ENCODE results near the gene RAB3IL1. TPM values are rescaled to one million over a fixed set of nuclear protein-coding genes. Genes with fewer than 3 reads are reported as not detected.
"Not testable (repeated sequence)": the region's sequence is repeated elsewhere in the genome, so short reads cannot be mapped to it uniquely, and the experiment has no call there.

The RAB3IL1 gene
- total RNA-seq, 2 donors from 2014 or later, result not detected

- Mint-ChIP-seq H3K9me3 (no peaks in the 10 kb centered on the region), H3K4me3 (peak overlapping the region; percentile 46), H3K4me1 (no peaks in the 10 kb centered on the region), H3K27me3 (peaks cover 4% of the 10 kb centered on the region), H3K27ac (no peak overlapping the region), H3K36me3 (ENCODE audit: low read depth) (no peaks in the 10 kb centered on the region)
- ATAC-seq (replicated peaks), result no peak
Measured at GRCh38 chr11:61956191-61957020, 39.0 kb upstream of the RAB3IL1 start.

- Mint-ChIP-seq H3K4me3 (peak overlapping the region; percentile 46), H3K4me1 (no peaks in the 10 kb centered on the region), H3K36me3 (ENCODE audit: low read depth) (no peaks in the 10 kb centered on the region), H3K9me3 (no peaks in the 10 kb centered on the region), H3K27me3 (peaks cover 4% of the 10 kb centered on the region), H3K27ac (no peak overlapping the region)
- ATAC-seq (replicated peaks), result peak; percentile 71
Measured at GRCh38 chr11:61955422-61956135, 38.2 kb upstream of the RAB3IL1 start.

GRCh38 chr11:61954851-61955421, 37.6 kb upstream of the RAB3IL1 start:
- peaks cover 4% of the 10 kb centered on the region for H3K27me3 Mint-ChIP-seq
- H3K9me3 Mint-ChIP-seq, result no peaks in the 10 kb centered on the region
- peak; percentile 28 for ATAC-seq (replicated peaks)
- no peaks in the 10 kb centered on the region for H3K4me1 Mint-ChIP-seq
- H3K36me3 Mint-ChIP-seq (ENCODE audit: low read depth), result no peaks in the 10 kb centered on the region
- H3K27ac Mint-ChIP-seq, result no peak overlapping the region
- peak overlapping the region; percentile 46 for H3K4me3 Mint-ChIP-seq

GRCh38 chr11:61954106-61954850, 36.9 kb upstream of the RAB3IL1 start:
- H3K27me3 Mint-ChIP-seq, result peaks cover 4% of the 10 kb centered on the region
- H3K4me1 Mint-ChIP-seq, result no peaks in the 10 kb centered on the region
- no peak overlapping the region for H3K27ac Mint-ChIP-seq
- H3K36me3 Mint-ChIP-seq (ENCODE audit: low read depth), result no peaks in the 10 kb centered on the region
- H3K4me3 Mint-ChIP-seq, result no peak overlapping the region
- no peak for ATAC-seq (replicated peaks)
- H3K9me3 Mint-ChIP-seq, result no peaks in the 10 kb centered on the region

GRCh38 chr11:61953632-61954031, 36.3 kb upstream of the RAB3IL1 start:
- not testable (repeated sequence) for H3K27me3 Mint-ChIP-seq; H3K36me3 Mint-ChIP-seq (ENCODE audit: low read depth); H3K9me3 Mint-ChIP-seq; H3K27ac Mint-ChIP-seq; ATAC-seq (replicated peaks); H3K4me1 Mint-ChIP-seq; H3K4me3 Mint-ChIP-seq

- ATAC-seq (replicated peaks), result no peak
- H3K27ac Mint-ChIP-seq, result no peak overlapping the region
- no peaks in the 10 kb centered on the region for H3K36me3 Mint-ChIP-seq (ENCODE audit: low read depth)
- H3K4me1 Mint-ChIP-seq, result no peaks in the 10 kb centered on the region
- no peak overlapping the region for H3K4me3 Mint-ChIP-seq
- no peaks in the 10 kb centered on the region for H3K9me3 Mint-ChIP-seq
- H3K27me3 Mint-ChIP-seq, result peaks cover 4% of the 10 kb centered on the region
Measured at GRCh38 chr11:61952882-61953281, 35.5 kb upstream of the RAB3IL1 start.

GRCh38 chr11:61951484-61952135, 34.2 kb upstream of the RAB3IL1 start:
- no peaks in the 10 kb centered on the region for H3K4me1 Mint-ChIP-seq
- H3K27ac Mint-ChIP-seq, result no peak overlapping the region
- no peaks in the 10 kb centered on the region for H3K9me3 Mint-ChIP-seq
- H3K4me3 Mint-ChIP-seq, result no peak overlapping the region
- H3K36me3 Mint-ChIP-seq (ENCODE audit: low read depth), result no peaks in the 10 kb centered on the region
- H3K27me3 Mint-ChIP-seq, result peaks cover 4% of the 10 kb centered on the region
- no peak for ATAC-seq (replicated peaks)

GRCh38 chr11:61950035-61950547, 32.7 kb upstream of the RAB3IL1 start, which contains the start of gene BEST1:
BEST1 (plus strand) TSS chr11:61950351; CDS start chr11:61951807, 1,456 bp downstream.
- Mint-ChIP-seq H3K27me3 (peaks cover 4% of the 10 kb centered on the region), H3K36me3 (ENCODE audit: low read depth) (no peaks in the 10 kb centered on the region), H3K4me3 (no peak within 1 kb of the TSS), H3K9me3 (no peaks in the 10 kb centered on the region), H3K4me1 (no peaks in the 10 kb centered on the region), H3K27ac (no peak within 1 kb of the TSS)
- no peak for ATAC-seq (replicated peaks)

- H3K4me1 Mint-ChIP-seq, result no peaks in the 10 kb centered on the region
- peak; percentile 37 for ATAC-seq (replicated peaks)
- no peak overlapping the region for H3K4me3 Mint-ChIP-seq
- H3K9me3 Mint-ChIP-seq, result no peaks in the 10 kb centered on the region
- peaks cover 2% of the 10 kb centered on the region for H3K27me3 Mint-ChIP-seq
- no peaks in the 10 kb centered on the region for H3K36me3 Mint-ChIP-seq (ENCODE audit: low read depth)
- no peak overlapping the region for H3K27ac Mint-ChIP-seq
Measured at GRCh38 chr11:61949169-61950034, 32.0 kb upstream of the RAB3IL1 start.

GRCh38 chr11:61948505-61948904, 31.1 kb upstream of the RAB3IL1 start:
- no peak overlapping the region for H3K4me3 Mint-ChIP-seq
- no peaks in the 10 kb centered on the region for H3K27me3 Mint-ChIP-seq
- ATAC-seq (replicated peaks), result no peak
- no peaks in the 10 kb centered on the region for H3K9me3 Mint-ChIP-seq
- H3K36me3 Mint-ChIP-seq (ENCODE audit: low read depth), result no peaks in the 10 kb centered on the region
- H3K27ac Mint-ChIP-seq, result no peak overlapping the region
- H3K4me1 Mint-ChIP-seq, result no peaks in the 10 kb centered on the region

- peak; percentile 74 for ATAC-seq (replicated peaks)
- H3K27me3 Mint-ChIP-seq, result no peaks in the 10 kb centered on the region
- no peaks in the 10 kb centered on the region for H3K4me1 Mint-ChIP-seq
- no peak overlapping the region for H3K27ac Mint-ChIP-seq
- H3K36me3 Mint-ChIP-seq (ENCODE audit: low read depth), result no peaks in the 10 kb centered on the region
- H3K4me3 Mint-ChIP-seq, result no peak overlapping the region
- no peaks in the 10 kb centered on the region for H3K9me3 Mint-ChIP-seq
Measured at GRCh38 chr11:61947486-61948210, 30.3 kb upstream of the RAB3IL1 start.

- Mint-ChIP-seq H3K4me1 (no peaks in the 10 kb centered on the region), H3K36me3 (ENCODE audit: low read depth) (no peaks in the 10 kb centered on the region), H3K27ac (no peak overlapping the region), H3K27me3 (no peaks in the 10 kb centered on the region), H3K9me3 (no peaks in the 10 kb centered on the region), H3K4me3 (no peak overlapping the region)
- ATAC-seq (replicated peaks), result no peak
Measured at GRCh38 chr11:61946894-61947293, 29.5 kb upstream of the RAB3IL1 start.
